ENCODE results near the gene D2HGDH. TPM values are rescaled to one million over a fixed set of nuclear protein-coding genes. Genes with fewer than 3 reads are reported as not detected.
"Not testable (repeated sequence)": the region's sequence is repeated elsewhere in the genome, so short reads cannot be mapped to it uniquely, and the experiment has no call there.

D2HGDH gene
- total RNA-seq, 1 donor from 2014 or later: 19.2 TPM

DNA sequence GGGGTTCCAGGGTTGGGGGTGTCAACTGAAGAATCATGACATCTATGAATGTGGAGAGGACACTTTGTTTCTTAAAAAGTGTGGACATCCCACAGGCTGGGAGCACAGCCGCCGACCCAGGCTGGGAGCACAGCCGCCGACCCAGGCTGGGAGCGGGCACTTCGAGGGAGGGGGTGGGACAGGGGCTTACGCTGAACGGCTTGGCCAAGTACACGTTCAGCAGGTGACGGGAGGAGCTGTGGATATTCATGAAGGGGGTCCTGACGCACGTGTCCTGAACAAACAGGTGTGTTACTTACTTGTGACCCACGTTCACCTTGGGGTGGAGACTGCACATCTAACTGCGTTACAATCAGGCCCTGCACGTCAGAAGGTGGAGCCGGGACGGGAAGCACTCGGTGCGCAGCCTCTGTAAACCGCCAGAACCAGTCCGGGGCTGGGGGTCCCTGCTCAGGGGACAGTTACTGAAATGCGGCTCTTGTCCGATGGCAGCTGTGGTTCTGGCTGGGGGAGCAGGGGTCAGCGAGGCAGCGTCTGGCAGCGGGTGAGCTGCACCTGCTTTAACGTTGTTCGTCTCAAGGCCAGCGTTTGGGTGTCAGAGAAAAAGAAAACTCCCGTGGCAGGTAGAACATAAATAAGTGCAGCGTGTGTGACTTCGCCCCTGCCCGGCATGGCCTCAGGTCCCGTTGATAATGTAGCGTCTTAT lies 65.9 kb downstream of the D2HGDH start:
- DNase-seq; ATAC-seq; intact Hi-C loops (cut with micrococcal nuclease): not testable (repeated sequence)

DNA sequence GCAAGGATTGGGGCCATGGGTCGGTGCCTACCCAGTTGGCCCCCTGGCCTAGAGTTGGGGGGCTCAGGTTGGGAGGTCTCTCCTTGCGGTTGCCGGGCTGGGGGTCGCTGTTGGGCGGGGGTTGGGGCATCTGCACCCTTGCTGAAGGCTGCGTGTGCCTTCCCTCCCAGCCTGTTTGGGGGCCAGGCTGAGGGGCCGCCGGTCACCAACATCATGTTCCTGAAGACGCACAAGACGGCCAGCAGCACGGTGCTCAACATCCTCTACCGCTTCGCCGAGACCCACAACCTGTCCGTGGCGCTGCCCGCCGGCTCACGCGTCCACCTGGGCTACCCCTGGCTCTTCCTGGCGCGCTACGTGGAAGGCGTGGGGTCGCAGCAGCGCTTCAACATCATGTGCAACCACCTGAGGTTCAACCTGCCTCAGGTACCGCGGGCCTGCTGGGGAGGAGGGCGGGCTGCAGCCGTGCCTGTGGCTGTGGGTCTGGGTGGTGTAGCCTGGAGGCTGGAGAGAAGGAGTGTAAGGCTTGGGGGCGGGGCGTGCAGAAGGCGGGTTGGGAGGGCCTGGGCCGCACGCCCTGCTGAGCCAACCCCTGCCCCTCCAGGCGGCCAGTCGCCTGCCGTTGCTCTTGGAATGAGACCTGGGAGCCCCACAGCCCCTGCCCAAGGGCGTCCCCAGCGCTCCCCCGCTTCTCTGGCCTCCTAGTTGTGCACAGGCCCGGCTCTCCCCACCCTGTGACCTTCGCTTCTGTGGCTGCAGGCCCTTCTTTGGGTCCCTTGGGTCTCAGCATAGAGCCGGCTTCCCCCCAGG lies 67.4 kb downstream of the D2HGDH start:
- intact Hi-C loops (cut with micrococcal nuclease): no loop called here
- no peak for ATAC-seq
- peak; percentile 24 for DNase-seq

DNA sequence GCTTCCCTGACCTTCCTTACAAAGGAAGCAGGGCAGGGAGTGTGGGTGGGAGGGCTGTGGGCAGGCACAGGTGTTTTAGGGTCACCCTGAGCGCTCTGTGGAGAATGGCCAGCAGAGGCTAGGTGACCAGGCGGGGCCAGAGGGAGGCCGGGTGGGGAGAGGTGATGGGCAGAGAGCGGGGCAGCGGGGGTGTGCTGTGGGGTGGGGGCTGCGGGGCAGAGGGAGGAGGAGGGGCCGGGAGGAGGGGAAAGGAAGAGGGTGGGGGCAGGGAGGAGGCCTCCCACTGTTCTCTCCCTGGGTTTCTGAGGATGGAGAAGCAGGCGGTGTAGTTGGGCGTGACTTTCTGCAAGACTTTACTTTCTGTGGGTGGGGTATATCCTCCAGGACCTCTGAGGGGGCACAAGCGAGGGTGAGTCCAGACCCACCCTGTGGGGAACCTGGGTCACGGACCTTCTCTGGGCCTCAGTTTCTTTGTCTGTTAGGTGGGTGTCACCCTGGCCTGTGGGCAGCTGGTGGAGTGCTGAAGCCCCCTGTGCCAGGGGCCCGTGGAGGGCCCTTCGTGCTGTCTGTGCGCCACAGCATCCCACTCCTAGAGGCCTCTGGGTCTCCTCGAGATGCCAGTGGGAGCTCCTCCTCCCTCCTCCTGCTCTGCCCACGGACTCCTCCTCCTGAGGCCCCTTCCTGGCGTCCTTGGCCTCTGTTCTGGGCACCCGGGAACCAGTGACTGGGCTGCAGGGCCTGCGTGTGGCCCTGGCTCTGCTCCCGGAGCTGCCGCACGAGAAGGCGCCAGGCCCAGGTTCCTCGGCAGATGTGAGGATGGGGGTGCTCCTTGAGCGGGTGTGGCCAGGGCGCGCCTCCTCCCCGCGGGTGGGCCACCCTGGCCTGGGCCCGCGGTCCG lies 68.2 kb downstream of the D2HGDH start:
- no peak for ATAC-seq
- peak; percentile 24 for DNase-seq
- intact Hi-C loops (cut with micrococcal nuclease): no loop called here

DNA sequence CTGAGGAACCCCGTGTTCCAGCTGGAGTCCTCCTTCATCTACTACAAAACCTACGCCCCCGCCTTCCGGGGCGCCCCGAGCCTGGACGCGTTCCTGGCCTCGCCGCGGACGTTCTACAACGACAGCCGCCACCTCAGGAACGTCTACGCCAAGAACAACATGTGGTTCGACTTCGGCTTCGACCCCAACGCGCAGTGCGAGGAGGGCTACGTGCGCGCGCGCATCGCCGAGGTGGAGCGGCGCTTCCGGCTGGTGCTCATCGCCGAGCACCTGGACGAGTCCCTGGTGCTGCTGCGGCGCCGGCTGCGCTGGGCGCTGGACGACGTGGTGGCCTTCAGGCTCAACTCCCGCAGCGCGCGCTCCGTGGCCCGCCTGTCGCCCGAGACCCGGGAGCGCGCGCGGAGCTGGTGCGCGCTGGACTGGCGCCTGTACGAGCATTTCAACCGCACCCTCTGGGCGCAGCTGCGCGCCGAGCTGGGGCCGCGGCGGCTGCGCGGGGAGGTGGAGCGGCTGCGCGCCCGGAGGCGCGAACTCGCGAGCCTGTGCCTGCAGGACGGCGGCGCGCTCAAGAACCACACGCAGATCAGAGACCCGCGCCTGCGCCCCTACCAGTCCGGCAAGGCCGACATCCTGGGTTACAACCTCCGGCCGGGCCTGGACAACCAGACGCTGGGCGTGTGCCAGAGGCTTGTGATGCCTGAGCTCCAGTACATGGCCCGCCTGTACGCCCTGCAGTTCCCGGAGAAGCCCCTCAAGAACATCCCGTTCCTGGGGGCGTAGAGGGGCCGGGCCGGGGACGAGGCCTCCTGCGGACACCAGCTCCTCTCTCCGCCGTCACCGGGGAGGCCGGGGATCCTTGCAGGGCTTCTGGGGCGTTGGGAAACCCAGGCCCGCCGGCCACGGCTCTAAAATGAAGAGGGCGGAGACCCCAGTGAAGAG lies 69.2 kb downstream of the D2HGDH start:
- peak; percentile 80 for ATAC-seq
- peak; percentile 75 for DNase-seq
- intact Hi-C loops (cut with micrococcal nuclease): no loop called here

DNA sequence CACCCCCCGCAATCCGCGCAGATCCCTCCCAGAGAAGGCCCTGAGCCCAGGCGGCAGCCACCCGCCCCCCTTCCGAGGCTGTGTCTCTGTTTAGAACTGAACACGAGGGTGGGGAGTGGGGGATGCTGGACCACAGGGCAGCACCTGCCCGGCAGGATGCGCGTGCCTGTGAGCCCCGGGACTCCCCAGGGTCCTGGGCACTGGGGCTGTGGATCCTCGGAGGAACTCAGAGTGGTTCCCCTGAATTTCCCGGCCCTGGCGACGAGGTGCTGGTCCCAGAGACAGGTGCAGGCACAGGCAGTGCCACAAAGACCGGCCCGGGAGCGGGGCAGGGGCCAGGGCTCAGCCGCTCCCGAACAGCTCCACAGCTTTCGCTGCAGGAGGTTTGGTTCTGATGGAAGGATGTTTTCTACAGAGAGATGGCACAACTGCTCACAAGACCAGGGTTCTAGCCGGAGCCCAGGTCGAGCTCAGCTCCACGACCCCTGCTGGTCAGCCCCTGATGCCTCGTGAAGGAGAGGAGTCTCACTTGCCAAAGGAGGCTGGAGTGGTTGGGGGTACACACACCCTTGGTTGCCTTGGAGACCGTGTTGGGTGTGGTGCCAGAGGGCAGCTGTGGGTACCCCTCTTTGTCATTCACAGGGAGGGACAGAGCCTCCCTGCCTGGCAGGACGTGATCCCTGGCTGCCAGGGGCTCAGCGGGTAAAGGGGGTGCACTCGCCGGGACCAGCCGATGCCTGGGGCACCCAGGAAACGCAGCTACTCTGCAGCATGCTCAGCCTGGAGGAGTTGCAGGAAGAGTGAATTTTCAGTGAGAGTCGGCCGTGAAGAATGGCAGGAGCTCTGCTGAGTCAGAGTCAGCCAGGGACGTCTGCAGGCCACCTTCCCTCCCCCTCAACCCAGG lies 70.1 kb downstream of the D2HGDH start:
- intact Hi-C loops (cut with micrococcal nuclease): no loop called here
- peak; percentile 23 for ATAC-seq

DNA sequence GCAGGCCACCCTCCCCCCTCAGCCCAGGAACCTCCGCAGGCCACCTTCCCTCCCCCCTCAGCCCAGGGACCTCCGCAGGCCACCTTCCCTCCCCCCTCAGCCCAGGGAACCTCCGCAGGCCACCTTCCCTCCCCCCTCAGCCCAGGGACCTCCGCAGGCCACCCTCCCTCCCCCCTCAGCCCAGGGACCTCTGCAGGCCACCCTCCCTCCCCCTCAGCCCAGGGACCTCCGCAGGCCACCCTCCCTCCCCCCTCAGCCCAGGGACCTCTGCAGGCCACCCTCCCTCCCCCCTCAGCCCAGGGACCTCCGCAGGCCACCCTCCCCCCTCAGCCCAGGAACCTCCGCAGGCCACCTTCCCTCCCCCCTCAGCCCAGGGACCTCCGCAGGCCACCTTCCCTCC lies 71.8 kb downstream of the D2HGDH start:
- ATAC-seq; DNase-seq; intact Hi-C loops (cut with micrococcal nuclease): not testable (repeated sequence)

More for the DNA sequence above, 70.1 kb downstream of the D2HGDH start:
- peak; percentile 29 for DNase-seq

DNA sequence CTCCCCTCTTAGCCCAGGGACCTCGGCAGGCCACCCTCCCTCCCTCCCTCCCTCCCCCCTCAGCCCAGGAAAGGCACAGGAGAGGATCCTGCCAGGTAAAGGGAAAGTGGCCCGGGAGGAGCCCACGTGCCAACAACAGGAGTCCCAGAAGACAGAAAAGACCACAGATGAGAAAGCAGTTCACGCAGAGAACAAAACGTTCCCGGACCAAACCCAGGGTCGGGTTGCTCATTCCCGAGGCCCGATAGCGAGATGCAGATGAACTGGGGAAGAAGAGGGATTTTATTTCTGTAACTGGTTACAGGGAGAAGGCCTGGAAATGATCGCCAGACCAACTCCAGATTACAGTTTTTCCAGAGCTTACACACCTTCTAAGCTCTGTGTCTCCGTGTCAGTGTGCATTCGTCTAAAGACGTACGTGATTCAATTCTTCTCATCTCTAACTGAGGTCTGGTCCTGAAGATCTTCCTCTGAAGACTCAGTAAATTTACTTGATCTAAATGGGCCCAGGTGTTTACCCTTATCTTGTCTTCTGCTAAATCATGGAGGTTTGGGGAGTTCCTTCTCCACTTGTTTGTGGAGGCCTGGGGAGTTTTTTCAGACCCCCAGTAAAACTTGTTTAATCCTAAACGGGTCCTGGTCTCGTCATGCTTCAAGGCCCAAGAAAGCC lies 73.8 kb downstream of the D2HGDH start:
- ATAC-seq (no peak), DNase-seq (peak; percentile 24)
- intact Hi-C loops (cut with micrococcal nuclease): no loop called here

DNA sequence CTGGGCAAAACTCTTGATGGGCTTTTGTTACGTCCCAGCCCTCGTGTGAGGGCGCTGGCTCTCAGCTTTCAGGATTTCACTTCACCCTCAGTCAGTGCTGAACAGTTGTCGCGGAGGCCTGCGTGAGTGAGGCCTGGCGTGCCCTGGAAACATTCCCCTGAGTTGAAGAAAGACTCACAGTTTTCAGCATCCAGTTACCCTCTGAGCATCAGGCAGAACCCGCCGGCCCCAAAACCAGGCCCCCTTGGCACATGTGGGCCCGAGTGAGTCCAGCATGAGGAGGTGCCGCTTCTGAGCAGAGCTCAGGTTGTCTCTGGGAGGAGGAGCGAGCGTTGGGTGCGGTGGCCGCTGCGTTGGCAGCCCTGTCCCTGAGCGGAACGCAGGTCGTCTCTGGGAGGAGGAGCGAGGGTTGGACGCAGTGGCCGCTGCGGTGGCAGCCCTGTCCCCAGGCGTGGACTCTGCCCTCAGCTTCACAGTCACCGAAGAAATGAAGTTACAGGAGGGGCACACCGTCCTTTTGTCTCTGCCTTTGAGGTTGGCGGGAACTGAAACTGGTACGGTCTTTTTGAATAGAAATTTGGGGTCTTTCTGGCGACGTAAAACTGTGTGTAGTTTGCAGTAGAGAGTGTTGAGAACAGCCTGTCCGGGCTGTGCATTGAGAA lies 74.4 kb downstream of the D2HGDH start, which contains the start of gene NEU4:
Gene NEU4 (plus strand): TSS at position 473 of the 662 bp plus-strand sequence. CDS start 5,292 bp downstream, outside the sequence.
- ATAC-seq (no peak), DNase-seq (peak; percentile 28)
- intact Hi-C loops (cut with micrococcal nuclease): no loop called here

DNA sequence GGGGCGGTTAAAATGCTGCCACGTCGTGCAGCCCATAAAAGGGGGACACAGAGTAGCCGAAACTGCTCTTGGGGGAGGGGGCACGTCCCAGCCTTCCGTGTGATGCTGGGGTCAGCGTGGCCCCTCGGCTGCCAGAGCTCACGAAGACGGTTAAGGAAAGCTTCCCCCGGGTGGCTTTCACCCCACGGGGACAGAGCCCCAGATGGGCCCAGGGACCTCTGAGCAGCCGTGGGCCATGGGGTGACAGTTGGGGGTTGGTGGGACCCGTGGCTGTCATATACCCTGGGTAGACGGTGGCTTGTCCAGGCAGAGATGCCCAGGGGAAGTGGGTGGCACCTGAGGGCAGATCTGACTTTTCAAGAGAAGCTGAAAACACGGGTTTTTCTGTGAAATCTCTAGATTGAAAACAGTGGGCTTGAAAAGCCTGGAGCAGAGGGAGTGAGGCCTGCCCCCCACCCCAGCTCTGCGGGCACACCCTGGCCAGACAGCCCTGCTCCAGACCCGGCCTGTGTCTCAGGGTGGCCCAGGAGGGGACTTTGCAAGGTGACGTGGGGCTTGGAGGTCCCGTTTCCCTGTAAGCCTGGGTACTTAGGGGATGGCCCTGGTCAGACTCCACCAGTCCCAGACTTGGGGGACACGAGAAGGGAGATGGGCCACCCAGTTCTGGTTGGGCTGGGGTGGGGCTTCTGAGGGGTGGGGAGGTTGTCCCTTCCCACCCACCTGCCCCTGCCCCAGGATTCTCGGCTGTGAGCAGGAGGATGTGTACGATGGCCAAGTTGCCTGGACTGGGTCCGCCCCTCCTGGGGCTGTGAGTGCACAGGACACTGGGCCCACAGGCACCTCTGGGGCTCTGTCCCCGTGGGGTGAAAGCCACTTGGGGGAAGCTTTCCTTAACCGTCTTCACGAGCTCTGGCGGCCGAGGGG lies 75.2 kb downstream of the D2HGDH start:
- ATAC-seq (no peak), DNase-seq (no peak)
- intact Hi-C loops (cut with micrococcal nuclease): no loop called here

DNA sequence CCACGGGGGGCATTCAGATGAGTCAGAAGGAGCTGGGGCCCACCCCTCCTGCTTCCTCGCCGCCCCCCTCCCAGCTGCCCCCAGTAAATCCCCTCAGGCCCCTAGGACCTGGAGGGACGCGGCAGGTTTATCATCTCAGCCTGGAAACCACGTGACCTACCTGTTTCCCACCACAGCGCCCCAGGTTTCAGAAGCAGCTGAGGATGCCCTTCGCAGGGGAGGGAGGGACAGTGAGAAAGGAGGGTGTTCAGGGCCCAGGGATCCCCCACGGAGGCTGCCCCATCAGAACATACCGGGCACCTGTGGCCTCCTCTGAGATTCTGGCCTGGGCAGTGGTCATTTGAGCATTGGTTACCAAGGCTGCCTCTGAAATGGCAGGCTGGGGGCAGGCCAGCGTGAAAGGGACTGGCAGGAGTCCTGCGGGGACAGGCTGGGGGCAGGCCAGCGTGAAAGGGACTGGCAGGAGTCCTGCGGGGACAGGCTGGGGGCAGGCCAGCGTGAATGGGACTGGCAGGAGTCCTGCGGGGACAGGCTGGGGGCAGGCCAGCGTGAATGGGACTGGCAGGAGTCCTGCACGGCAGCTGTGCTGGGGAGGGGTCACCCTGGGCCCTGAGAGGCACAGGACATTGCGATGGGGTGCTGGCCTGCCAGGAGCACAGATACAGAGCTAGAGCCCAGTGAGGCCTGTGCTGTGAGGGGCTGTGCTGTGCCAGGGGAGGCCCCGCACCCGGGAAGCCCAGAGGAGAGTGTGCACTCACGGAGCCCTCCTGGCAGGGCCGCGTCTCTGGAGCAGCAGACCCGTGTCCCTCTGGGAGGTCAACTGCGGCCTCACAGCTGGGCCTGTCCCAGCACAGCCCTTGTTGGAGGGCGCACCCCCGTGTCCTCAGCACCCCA lies 76.1 kb downstream of the D2HGDH start:
- peak; percentile 92 for ATAC-seq
- intact Hi-C loops (cut with micrococcal nuclease): no loop called here
- peak; percentile 84 for DNase-seq

DNA sequence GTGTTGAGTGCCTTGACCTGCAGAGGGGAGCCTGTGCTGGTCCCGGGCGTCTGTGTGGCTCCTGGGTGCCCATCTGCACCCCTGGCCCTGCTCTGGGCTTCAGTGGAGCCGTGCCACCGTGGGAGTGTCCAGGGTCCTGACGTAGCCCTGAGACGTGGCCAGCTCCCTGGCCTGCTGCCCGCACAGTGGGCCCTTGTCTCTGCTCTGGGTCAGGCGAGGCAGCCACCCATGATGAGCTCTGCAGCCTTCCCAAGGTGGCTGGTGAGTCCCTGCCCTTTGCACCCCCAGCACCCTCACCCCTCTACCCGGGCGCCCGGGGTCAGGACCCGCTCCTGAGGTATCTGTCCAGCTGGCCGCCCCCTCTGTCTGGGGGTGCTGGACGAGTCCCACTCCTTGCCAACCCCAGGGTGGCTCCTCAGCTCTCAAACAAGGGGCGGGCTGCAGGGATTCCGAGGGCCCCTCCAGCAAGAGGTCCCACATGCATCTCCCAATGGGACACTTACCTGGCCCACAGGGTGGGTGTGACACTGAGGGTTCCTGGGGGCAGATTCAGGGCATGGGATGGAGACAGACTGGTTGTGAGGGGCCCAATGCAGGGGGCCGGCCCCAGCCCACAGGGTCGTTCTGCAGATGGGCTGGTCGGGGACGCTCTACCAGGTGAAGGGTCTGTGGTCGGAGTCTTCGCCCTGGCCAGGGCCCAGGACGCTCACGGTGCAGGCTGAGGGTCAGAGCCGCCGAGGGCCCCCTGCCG lies 76.9 kb downstream of the D2HGDH start:
- ATAC-seq: peak; percentile 90
- intact Hi-C loops (cut with micrococcal nuclease): no loop called here
- peak; percentile 89 for DNase-seq

DNA sequence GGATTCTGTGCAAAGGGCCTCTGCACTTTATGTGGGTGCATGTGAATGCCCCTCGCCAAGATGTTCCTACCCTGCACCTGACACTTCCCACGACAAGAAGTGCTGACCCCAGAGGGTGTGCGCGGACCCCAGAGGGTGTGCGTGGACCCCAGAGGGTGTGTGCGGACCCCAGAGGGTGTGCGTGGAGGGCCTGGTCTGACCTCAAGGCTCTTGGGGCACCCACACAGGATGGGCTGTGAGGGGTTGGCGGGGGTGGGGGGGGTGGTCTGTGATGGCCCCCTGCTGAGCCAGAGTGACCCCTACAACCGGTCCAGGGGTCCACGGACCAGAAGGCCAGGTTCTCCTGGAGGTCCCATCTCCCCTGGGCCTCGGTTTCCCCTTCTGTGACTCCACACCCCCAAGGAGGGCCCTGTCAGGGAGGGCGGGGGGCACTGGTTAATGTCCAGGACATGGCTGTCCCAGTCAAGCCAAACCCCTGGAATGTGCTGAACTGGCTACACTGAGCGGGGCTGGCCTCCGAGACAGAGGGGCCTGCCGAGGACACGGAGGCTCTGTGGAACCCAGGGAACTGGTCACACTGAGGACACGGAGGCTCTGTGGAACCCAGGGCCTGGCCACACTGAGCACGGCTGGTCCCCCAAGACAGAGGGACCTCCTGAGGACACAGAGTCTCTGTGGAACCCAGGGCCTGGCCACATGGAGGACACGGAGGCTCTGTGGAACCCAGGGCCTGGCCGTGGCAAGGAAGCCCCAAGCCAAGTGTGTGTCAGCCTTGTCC lies 77.7 kb downstream of the D2HGDH start:
- intact Hi-C loops (cut with micrococcal nuclease): no loop called here

More for the DNA sequence above, 77.7 kb downstream of the D2HGDH start:
- no peak for DNase-seq
- no peak for ATAC-seq
